Measurements from ENCODE around the gene IL3RA.

IL3RA gene

GRCh38 chrX:1391707-1392375, 55.3 kb downstream of the IL3RA start, which contains the start of gene SLC25A6:
SLC25A6 (minus strand) TSS chrX:1392113; CDS start chrX:1392009, 104 bp downstream.
- DNase-seq (ENCODE audit: low read depth in 1 of 2, low spot score in 1 of 2), result peak; percentile 92 to 96
- no peak for TF ChIP-seq JUND (IDR thresholded peaks at IDR 0.05; ENCODE audit: low read depth)
- in situ Hi-C loops (cut with HindIII; ENCODE audit: low pct_unique_long_range_greater_than_20kb, low sequenced_read_pairs), result no loop called here

- no peak for TF ChIP-seq JUND (IDR thresholded peaks at IDR 0.05; ENCODE audit: low read depth)
- DNase-seq (ENCODE audit: low read depth in 1 of 2, low spot score in 1 of 2), result peak; percentile 37 to 83
Observed at GRCh38 chrX:1392376-1393068, 55.9 kb downstream of the IL3RA start.

GRCh38 chrX:1393871-1394615, 57.5 kb downstream of the IL3RA start:
- in situ Hi-C loops (cut with HindIII; ENCODE audit: low pct_unique_long_range_greater_than_20kb, low sequenced_read_pairs), result no loop called here
- no peak for DNase-seq (ENCODE audit: low read depth in 1 of 2, low spot score in 1 of 2)
- TF ChIP-seq JUND (IDR thresholded peaks at IDR 0.05; ENCODE audit: low read depth), result no peak

More at GRCh38 chrX:1392376-1393068, 55.9 kb downstream of the IL3RA start:
- in situ Hi-C loops (cut with HindIII; ENCODE audit: low pct_unique_long_range_greater_than_20kb, low sequenced_read_pairs), result no loop called here

DNA sequence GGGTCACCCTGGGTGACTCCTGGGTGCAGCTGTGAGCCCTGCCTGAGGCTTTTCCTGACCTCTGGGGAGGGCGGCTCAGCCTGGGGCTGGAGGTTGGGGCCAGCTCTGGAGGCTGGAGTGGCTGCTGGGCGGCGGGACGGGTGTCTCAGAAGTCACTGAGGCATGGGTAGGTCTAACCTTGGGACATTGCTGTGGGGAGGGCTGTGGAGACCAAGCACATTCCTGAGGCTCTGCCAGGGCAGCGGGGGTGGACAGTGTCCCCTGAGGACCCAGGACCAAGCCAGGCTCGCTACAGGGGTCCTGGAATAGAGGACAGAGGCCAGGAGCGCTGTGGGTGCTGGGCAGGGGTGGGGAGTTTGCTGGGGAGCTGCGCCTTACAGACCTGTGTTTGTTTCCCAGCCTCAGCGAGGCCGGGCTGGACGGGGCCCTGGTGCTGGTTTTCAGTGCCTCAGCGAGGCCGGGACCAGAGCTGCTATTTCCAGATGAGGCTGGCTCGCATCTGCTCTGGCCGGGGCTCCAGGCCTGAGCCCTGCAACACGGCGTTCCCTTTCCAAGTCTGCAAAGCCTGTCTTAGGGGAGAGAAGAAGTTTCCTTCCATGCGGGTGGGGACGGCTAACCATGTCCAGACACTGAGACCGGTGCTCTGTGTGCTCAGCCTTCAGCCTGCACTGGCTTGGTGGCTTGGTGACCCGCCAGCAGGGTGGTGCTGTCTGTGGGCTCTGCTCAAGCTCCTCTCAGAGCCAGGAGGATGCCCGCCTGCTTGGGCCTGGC, 58.3 kb downstream of the IL3RA start:
- in situ Hi-C loops (cut with HindIII; ENCODE audit: low pct_unique_long_range_greater_than_20kb, low sequenced_read_pairs), result no loop called here
- DNase-seq (ENCODE audit: low read depth in 1 of 2, low spot score in 1 of 2), result no peak
- no peak for TF ChIP-seq JUND (IDR thresholded peaks at IDR 0.05; ENCODE audit: low read depth)

- in situ Hi-C loops (cut with HindIII; ENCODE audit: low pct_unique_long_range_greater_than_20kb, low sequenced_read_pairs), result no loop called here
- DNase-seq (ENCODE audit: low read depth in 1 of 2, low spot score in 1 of 2), result no peak
- TF ChIP-seq JUND (IDR thresholded peaks at IDR 0.05; ENCODE audit: low read depth), result no peak
Observed at GRCh38 chrX:1395646-1396216, 59.1 kb downstream of the IL3RA start.

- in situ Hi-C loops (cut with HindIII; ENCODE audit: low pct_unique_long_range_greater_than_20kb, low sequenced_read_pairs), result no loop called here
Observed at GRCh38 chrX:1397001-1397400, 60.4 kb downstream of the IL3RA start.

DNA sequence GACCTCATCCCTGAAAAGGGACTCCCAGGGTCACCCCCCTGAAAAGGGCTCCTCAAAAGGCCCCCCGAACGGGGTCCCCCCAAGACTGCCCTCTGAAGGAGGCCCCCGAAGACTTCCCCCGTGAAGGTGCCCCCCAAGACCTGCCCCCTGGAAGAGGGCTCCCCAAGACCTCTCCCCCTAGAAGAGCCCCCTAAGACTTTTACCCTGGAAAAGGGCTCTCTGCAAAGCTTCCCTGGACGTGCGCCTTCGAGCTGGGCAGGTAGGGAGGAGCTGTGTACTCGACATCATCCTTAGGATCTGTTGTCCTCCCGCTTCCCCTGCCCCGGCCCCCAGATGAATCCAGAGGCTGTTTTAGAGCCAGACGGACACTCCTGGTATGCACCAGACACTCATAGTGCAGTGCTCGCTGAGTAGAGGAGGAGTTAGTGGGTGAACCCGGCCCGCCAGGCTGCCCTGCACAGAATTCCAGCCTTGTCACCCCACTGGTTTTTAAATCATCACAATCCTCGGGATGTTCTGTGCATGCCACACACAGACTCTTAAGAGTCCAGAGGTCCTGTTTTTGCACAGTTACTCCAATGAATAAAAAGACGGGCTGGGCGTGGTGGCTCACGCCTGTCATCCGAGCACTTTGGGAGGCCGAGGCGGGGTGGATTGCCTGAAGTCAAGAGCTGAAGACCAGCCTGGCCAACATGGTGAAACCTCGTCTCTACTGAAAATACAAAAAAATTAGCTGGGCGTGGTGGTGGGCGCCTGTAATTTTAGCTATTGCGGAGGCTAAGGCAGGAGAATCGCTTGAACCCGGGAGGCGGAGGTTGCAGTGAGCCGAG, 61.1 kb downstream of the IL3RA start:
- no peak for DNase-seq (ENCODE audit: low read depth in 1 of 2, low spot score in 1 of 2)
- TF ChIP-seq JUND (IDR thresholded peaks at IDR 0.05; ENCODE audit: low read depth), result no peak
- in situ Hi-C loops (cut with HindIII; ENCODE audit: low pct_unique_long_range_greater_than_20kb, low sequenced_read_pairs), result no loop called here

More at GRCh38 chrX:1397001-1397400, 60.4 kb downstream of the IL3RA start:
- DNase-seq (ENCODE audit: low read depth in 1 of 2, low spot score in 1 of 2), result no peak
- TF ChIP-seq JUND (IDR thresholded peaks at IDR 0.05; ENCODE audit: low read depth), result no peak

DNA sequence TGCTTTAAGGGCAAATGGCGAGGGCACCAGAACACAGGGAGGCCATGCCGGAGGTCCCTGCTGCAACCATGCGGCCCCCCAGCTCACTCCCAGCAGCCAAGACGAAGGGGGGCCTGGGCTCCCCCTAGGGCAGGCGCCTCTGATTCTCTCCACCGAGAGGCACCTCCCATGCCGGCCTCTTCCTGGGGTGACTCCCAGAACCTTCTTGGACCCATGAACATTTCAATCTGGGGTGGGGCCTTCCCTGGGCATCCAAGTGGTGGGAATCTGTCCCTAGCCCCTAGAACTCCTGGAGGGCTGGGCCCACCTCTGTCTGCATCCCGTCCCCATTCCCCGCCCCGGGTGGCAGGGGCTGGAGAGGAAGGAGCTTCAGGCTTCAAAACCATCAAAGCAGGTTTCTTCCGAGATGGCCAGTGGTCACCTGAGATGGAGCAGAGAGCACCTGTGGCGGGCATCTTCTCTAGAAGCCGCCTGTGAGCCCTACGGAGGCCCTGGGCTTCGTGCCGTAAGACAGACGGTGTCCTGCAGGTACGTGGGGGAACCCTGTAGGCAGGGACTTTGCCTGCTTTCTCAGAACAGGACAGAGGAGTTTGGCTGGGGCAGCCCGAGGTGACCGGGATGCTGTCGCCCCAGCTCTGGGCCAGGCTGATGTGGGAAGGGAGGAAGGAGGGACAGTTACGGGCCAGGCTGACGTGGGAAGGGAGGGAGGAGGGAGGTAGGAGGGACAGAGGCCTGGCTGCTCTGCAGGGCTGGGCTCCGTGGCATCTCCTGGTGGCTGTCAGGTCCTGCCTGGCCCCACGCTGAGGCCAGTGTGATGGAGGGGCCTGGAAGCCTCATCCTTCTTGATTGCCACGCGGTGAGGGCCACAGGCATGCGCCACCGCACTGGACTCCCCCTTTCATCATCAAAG, 62.1 kb downstream of the IL3RA start:
- TF ChIP-seq JUND (IDR thresholded peaks at IDR 0.05; ENCODE audit: low read depth), result no peak
- DNase-seq (ENCODE audit: low read depth in 1 of 2, low spot score in 1 of 2), result no peak
- in situ Hi-C loops (cut with HindIII; ENCODE audit: low pct_unique_long_range_greater_than_20kb, low sequenced_read_pairs), result no loop called here

DNA sequence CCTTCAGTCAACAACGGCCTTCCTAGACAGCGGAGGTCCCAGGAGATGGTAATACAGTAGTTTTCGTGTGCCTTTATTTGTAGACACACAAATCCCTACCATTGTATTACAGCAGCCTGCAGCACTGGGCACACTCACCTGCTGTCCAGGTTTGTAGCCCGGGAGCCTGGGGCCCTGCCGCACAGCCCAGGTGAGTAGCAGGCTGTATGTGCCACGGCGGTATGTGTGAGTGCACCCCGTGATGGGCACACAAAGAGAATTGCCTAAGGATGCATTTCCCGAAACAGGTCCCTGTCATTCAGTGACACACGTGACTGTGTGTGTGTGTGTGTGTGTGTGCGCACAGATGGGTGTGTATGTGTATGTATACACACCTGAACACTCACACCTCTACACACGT, 63.5 kb downstream of the IL3RA start:
- in situ Hi-C loops (cut with HindIII; ENCODE audit: low pct_unique_long_range_greater_than_20kb, low sequenced_read_pairs), result no loop called here

DNA sequence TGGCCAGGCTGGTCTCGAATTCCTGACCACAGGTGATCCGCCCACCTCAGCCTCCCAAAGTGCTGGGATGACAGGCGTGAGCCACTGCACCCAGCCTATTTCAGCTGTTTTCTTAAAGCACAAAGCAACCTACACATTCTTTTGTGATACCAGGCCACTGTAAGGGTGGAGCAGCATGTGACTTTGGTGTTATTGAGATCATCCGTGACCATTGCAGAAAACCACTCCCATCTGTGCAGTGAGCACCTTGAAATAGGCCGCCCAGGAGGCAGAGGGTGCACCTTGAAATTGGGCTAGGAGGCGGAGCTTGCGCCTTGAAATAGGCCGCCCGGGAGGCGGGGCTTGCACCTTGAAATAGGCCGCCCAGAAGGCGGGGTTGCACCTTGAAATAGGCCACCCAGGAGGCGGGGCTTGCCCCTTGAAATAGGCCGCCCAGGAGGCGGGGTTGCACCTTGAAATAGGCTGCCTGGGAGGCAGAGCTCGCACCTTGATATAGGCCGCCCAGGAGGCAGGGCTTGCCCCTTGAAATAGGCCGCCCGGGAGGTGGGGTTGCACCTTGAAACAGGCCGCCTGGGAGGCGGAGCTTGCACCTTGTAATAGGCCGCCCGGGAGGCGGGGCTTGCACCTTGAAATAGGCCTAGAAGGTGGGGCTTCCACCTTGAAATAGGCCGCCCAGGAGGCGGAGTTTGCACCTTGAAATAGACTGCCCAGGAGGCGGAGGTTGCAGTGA, 64.3 kb downstream of the IL3RA start:
- no peak for TF ChIP-seq JUND (IDR thresholded peaks at IDR 0.05; ENCODE audit: low read depth)
- in situ Hi-C loops (cut with HindIII; ENCODE audit: low pct_unique_long_range_greater_than_20kb, low sequenced_read_pairs), result no loop called here
- peak in 1 of 2 experiments; percentile 64 for DNase-seq (ENCODE audit: low read depth in 1 of 2, low spot score in 1 of 2)

More for the DNA sequence above, 63.5 kb downstream of the IL3RA start:
- no peak for TF ChIP-seq JUND (IDR thresholded peaks at IDR 0.05; ENCODE audit: low read depth)
- no peak for DNase-seq (ENCODE audit: low read depth in 1 of 2, low spot score in 1 of 2)

Data from T47D (cell line).